ENCODE data around the gene RGS6.

Gene RGS6

GRCh38 chr14:72169521-72169920 is 237.3 kb downstream of the RGS6 start:
- DNase-seq, result no peak

- no peak for DNase-seq
Observed at GRCh38 chr14:72172049-72172448, 239.8 kb downstream of the RGS6 start.

DNA sequence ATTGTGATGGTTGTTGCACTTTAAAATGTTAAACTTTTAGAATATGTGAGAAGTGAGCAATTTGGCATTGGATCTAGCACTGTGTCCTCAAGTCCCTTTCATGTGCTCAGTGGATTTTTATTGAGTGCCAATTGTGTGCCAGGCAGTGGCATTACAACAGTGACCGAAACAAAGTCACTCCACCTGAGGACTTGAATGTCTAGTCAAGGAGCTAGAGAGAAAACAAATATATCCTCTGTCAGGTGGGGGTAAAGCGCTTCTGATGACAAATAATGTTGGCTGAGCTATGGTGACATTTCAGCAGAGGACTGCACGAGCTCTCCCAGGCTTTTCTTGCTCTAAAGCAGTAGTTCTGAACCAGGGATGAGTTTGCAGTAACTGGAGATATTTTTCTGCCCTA is 240.4 kb downstream of the RGS6 start:
- no peak for DNase-seq

GRCh38 chr14:72173038-72173720 is 240.9 kb downstream of the RGS6 start:
- no peak for DNase-seq

GRCh38 chr14:72177251-72177650 is 245.0 kb downstream of the RGS6 start:
- DNase-seq, result no peak

- DNase-seq, result no peak
Observed at GRCh38 chr14:72178517-72178916, 246.3 kb downstream of the RGS6 start.

DNA sequence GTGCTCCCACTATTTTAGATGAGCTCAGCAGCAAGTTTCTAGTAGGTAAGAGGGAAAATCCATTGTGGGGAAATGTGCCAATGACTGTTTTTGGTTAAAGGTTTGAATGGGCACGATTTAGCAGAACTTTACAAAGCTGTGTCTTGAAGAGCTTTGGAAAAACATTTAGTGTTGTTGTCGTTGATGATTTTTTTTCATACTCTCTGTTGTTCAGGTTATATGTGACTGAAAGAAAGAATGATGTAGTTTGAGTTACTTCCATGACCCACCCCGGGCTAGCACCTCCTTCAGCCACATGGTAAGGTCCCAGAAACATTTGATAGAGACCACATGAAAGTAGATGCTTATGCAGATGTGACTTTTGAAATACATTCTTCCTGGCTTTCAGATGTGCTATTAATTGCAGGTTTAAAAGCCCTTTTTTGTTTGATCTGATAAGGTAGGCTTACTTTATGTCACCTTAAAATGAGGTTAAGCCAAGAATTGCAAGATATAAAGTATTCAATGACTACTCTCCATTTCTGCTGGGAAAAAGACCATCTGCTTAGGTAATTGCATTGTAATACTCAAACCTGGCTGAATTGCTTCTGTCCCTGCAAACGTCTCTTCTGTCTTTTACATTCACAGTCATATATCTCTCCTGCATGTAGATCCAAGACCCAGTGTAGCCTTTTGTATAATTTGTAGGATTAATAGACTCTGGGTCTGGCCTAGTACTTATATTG is 250.6 kb downstream of the RGS6 start:
- DNase-seq, result no peak

DNA sequence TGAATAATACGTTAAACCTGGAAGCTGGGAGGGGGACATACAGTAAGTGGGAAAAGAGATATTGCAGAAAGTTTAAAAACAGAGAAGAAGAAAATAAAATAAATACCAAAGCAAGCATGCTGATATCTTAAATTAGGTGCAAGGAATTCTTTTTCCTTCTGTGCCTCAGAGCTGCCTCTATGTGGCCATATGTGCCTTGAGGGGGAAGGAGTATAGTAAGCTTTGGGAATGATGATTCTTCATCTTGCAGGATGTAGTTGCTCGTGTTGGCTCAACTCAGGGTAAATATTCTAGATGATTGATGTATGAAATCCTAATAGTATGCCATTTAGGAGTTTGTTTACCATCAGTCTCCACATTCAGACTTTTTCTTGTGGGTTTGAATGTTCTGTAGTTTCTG is 251.4 kb downstream of the RGS6 start:
- DNase-seq, result no peak

DNA sequence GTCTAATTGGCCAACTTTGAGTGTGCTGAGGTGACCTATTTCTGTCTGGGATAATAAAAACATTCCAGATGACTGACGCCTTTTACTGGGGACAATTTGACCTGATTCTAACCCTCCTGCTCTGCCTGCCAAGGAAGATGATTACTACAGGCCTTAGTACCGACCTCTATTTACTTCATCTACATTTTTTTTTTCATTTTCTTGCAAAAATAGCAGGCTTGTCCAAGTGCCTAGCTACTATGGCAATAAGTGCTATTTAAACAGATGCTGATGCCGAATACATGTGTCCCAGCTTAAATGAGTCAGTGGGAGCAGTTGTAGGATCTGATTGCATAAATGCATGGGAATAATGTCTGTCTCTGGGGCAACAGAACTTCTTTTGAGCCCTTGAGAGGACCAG is 254.3 kb downstream of the RGS6 start:
- DNase-seq, result no peak

DNA sequence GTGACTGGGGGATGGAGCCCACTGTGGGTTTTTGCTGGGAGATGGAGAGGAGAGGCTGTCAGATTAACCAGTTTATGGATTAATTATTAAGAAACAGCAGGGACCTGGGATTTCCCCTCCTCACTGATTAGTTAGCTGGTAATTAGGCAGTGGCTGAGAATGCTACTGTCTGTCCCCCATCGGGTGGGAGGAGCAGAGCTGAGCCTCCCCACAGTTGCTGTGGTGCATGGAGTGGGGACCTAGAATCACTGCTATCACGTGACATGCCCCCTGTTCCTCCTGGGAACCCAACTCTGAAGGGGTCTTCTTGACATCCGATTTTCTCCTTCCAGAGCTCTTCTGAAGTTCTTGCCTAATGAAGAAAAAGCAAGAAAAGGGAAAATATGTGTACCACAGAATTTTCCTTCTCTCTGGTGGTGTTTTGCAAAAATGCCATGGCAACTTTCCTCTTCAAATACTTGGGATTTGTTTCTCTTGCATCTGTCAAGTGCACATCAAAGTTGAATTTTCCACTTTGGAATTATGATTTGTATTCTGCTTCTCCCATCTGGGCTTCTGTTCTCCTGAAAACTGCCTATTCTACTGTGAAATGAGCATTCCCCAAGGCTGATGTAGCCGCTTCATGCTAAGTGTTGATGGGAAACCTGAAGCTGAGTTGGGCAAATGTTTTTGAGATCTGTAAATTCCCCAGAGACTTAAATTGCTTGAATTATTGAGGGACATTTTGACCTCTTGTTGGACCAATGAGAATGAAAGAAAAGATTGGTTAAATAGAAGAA is 264.2 kb downstream of the RGS6 start:
- DNase-seq, result no peak

DNA sequence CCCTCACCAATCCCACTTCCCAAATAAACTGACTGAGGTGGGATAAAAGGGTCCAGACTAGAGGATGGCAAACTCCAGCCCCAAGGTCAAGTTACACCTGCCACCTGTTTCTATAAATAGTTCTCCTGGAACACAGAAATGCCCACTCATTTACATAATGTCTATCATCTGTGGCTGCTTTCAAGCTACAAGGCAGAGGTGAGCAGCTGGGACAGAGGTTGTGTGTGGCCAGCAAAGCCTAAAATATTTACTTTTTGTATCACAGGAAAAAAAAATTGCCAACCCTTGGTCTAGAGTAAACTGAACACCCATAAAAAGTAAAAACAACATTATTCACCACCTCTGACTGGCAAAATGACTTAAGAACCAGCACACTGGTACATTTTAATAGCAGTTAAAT is 269.4 kb downstream of the RGS6 start:
- no peak for DNase-seq

DNA sequence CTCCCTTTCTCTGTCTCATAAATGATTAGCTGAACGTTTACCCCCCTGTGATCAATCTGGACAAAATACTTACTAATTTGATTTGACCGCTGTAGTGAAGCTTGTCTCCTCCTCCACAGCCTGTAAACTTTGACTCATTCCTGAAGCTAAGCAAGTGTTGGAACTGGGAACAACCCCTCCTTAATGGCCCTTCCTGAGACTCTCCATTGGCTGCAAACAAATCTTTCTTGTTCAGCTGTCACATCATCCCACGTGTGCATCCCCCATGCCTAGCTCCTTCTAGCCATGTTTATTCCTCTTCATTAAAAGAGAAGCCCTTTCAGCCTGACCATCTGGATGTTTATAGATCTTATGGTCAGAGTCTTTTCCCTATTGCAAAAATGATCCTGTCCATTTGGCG is 281.2 kb downstream of the RGS6 start:
- DNase-seq, result no peak

- DNase-seq, result no peak
Observed at GRCh38 chr14:72215080-72215479, 282.9 kb downstream of the RGS6 start.

DNA sequence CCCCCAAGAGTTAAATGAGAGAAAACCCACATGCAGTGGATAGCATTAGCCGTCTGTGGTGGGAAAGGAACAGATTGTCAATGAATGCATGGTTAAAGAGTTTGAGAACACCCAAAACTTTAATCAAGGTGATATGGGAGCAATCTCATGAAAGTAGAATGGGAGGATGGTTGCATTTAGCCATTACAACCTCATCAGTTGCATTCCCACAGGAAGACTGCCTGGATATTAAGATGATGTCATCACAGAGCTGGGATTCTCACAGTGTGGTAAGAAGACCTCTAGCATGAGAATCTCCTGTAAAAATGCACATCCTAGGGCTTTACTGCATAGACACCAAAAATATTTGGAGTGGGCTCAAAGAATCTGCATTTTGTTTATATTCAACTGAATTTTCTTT is 284.9 kb downstream of the RGS6 start:
- DNase-seq, result no peak

- no peak for DNase-seq
Observed at GRCh38 chr14:72222046-72222445, 289.8 kb downstream of the RGS6 start.

DNA sequence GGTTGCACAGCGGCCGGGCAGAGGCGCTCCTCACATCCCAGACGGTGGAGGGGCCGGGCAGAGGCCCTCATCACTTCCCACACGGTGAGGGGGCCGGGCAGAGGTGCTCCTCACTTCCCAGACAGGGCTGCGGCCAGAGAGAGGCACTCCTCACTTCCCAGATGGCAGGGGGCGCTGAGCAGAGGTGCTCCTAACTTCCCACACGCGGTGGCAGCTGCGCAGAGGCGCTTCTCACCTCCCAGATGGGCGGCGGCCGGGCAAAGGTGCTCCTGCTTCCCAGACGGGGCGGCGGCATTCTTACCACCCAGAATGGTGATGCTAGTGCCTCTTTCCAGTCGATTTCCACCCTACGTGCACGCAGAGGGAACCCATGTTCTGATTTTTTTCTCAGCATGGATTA is 304.4 kb downstream of the RGS6 start:
- no peak for DNase-seq

DNA sequence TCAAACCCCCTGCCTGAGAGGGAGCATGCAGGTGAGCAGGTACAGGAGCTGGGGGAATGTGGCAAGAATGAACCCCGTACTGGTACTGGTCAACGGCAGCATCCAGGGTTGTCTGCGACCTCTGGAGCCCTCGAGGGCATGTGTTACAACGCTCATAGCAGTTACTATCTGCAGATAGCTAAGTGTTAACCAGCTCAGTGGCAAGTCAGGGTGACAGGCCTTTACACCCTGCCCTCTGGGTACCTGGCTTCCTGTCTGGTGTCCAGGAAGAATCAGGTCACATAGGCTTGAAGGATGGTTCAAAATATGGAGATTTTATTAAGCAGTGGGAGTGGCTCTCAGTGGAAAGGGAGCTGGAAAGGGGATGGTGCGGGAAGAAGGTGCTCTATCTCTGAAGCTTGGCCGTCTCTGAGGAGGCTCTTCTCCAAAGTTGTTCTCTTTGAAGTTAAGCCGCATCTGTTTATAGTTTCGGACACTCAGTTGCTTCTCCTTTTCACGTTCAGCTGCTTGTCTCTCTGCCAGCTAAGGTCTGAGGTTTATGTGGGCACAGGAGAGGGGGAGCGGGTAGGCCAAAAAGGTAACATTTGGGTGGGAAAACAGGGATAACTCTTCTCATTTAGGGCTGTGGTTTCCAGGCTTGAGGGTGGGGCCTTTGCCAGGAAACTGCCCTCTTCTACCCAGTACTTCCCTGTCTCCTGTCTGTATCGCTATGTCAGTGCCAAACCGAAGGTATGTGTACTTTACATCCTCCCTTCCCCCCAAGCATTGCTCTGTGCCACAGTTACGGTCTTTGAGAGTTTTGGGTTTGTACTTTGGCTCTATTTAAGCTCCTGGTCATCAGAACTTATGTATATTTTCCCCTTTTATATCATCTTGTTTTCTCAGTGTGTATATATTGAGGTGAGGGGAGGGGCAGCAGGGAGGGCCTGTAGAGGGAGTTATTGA is 305.8 kb downstream of the RGS6 start:
- DNase-seq, result no peak

- DNase-seq, result no peak
Observed at GRCh38 chr14:72243309-72244293, 311.4 kb downstream of the RGS6 start.

- no peak for DNase-seq
Observed at GRCh38 chr14:72247896-72248465, 315.8 kb downstream of the RGS6 start.

DNA sequence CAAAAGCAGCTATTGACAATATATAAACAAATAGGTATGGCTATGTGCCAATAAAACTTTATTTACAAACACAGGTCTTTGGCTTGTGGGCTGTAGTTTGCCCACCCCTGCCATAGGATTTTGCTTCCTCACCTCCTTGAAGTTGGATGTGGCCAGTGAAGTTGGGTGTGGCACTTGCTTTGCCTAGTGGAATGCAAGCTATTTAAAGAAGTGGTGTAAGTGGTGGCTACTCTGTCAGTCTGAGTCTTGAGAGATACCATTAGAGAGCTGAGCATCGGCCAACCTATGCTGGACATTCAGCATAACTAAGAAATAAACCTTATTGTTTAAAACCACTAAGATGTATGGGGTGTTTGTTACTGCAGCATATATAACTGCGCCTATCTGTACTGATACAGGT is 321.3 kb downstream of the RGS6 start:
- DNase-seq, result no peak
